IPS DF 6.9 (cell line): ENCODE data around the gene CCL5.

Experiments used
- DNase-seq: peaks from one replicate; pipeline ENCODE4 v3.0.0-alpha.2; 2013; ENCODE audit warnings: low read depth, low spot score
- H3K27ac ChIP-seq: one replicate; pipeline ENCODE4 v1.5.1; 2013; ENCODE audit warnings: low read length, control low read depth
- H3K27me3 ChIP-seq: 2 replicates; pipeline ENCODE4 v1.6.1; 2013; ENCODE audit warnings: mild to moderate bottlenecking, low read length; ENCODE audit not compliant: control insufficient read depth, insufficient read depth
- H3K36me3 ChIP-seq: 2 replicates; pipeline ENCODE4 v1.6.1; 2013; ENCODE audit warnings: low read length; ENCODE audit not compliant: control insufficient read depth, insufficient read depth
- H3K4me1 ChIP-seq: 2 replicates; pipeline ENCODE4 v1.6.1; 2013; ENCODE audit warnings: low read length; ENCODE audit not compliant: control insufficient read depth, insufficient read depth
- H3K4me3 ChIP-seq: 2 replicates; pipeline ENCODE4 v1.5.1; 2013; ENCODE audit warnings: mild to moderate bottlenecking, low read length
- H3K9me3 ChIP-seq: 2 replicates; pipeline ENCODE4 v1.6.1; 2013; ENCODE audit warnings: low read length, inconsistent platforms; ENCODE audit not compliant: control insufficient read depth, insufficient read depth
- WGBS: extraction: QIAGEN DNeasy Blood & Tissue Kit; methylation state at CpG from one replicate; pipeline ENCODE4 v1.1.7; 2013; ENCODE audit warnings: mixed read lengths, missing lambda C conversion rate; ENCODE audit not compliant: insufficient read length, insufficient coverage; 5-methylcytosine and 5-hydroxymethylcytosine counted together

The CCL5 gene

DNA sequence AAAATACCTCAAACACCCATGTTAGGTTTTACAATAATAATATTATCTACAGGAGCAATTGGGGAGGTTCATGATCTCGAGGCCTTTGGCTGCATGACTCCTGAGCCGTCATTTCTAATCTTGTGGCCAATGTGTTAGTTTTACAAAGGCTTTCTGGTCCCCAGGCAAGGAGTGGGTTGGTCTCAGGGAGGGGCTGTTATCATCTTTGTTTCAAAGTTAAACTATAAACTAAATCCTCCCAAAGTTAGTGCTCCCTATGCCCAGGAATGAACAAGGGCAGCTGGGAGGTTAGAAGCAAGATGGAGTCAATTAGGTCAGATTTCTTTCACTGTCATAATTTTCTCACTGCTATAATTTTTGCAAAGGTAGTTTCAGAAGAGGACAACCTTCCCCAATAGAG, 9.1 kb upstream of the CCL5 start:
- H3K9me3 ChIP-seq: no peaks in the 10 kb centered on the region

DNA sequence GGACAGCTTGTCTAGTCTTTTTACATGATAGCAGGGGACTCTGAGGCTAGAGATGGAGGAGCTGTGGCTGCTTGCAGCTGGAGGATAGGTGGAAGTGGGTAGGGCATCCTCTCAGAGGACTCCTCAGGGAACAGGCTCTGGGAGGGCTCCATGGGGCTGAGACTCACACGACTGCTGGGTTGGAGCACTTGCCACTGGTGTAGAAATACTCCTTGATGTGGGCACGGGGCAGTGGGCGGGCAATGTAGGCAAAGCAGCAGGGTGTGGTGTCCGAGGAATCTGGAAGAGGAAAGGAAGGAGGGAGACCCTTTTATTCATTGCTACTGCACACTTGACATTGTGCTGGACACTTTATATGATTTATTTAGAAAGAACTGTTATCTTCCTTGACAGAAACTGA, 1.8 kb downstream of the CCL5 start:
- H3K4me1 ChIP-seq: no peaks in the 10 kb centered on the region
- no peaks in the 10 kb centered on the region for H3K9me3 ChIP-seq
- no CpG with 5 or more reads among the region's 4 CpGs for WGBS
- no peak for DNase-seq
- no peak overlapping the region for H3K4me3 ChIP-seq
- H3K27me3 ChIP-seq: no peaks in the 10 kb centered on the region
- H3K27ac ChIP-seq: no peak overlapping the region
- no peaks in the 10 kb centered on the region for H3K36me3 ChIP-seq

More for the DNA sequence above, 9.1 kb upstream of the CCL5 start:
- no peak for DNase-seq
- H3K36me3 ChIP-seq: no peaks in the 10 kb centered on the region
- H3K27ac ChIP-seq: no peak overlapping the region
- H3K4me3 ChIP-seq: no peak overlapping the region
- H3K27me3 ChIP-seq: no peaks in the 10 kb centered on the region
- H3K4me1 ChIP-seq: peaks cover 3% of the 10 kb centered on the region
- WGBS: no CpG with 5 or more reads among the region's 2 CpGs

DNA sequence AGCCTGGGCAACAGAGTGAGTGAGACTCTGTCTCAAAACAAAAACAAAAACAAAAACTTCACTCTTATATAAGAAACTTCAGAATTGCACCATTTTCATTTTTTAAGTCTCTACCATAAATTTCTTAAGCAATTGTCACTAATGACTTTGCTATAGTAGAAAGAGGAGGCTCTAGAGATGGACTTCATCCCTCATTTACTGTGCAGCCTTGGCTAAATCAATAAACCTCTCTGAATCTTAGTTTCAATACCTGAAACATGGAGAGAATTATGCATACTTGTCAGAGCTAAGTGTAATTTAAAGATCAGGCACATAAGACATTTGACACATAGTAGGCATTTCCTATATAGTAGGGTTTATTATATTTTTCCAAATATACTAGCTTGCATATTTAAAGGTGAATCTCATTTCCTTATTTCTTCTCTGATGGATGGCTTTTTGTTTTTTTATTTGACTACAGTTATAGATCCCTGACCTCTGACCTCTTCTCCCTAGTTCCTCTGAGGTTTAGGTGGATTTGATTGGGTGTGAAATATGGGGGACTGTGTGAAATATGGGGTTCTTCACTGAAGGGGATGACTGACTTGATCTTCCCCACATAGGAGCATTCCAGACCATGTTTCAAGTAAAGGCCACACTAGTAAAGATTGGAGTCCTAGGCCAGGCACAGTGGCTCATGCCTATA, 2.7 kb downstream of the CCL5 start:
- no peak overlapping the region for H3K4me3 ChIP-seq
- DNase-seq: no peak
- H3K9me3 ChIP-seq: no peaks in the 10 kb centered on the region
- no peaks in the 10 kb centered on the region for H3K36me3 ChIP-seq
- no peak overlapping the region for H3K27ac ChIP-seq
- no peaks in the 10 kb centered on the region for H3K4me1 ChIP-seq
- no peaks in the 10 kb centered on the region for H3K27me3 ChIP-seq

DNA sequence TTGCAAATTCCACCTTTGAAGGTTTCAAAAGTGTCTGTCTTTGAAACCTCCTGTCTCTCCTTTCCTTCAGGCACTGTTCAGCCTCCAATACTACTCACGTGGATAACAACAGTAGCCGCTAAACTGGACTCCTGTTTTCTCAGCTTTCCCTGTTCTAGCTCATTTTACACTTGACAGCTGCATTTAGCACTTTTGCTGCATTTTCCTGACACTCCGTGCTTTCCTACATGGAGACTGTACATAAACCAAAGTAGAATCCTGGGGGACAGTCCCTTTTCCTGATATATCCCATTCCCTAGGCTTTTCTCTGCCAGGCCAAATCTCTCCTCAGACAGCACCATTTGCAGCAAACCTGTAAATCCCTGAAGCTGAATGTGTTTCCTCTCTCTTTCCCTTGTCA, 3.6 kb downstream of the CCL5 start:
- no peak for DNase-seq
- Histone ChIP-seq H3K4me3 (no peak overlapping the region), H3K9me3 (no peaks in the 10 kb centered on the region), H3K27me3 (no peaks in the 10 kb centered on the region), H3K4me1 (no peaks in the 10 kb centered on the region), H3K27ac (no peak overlapping the region), H3K36me3 (no peaks in the 10 kb centered on the region)
- WGBS: no CpG with 5 or more reads among the region's 3 CpGs

DNA sequence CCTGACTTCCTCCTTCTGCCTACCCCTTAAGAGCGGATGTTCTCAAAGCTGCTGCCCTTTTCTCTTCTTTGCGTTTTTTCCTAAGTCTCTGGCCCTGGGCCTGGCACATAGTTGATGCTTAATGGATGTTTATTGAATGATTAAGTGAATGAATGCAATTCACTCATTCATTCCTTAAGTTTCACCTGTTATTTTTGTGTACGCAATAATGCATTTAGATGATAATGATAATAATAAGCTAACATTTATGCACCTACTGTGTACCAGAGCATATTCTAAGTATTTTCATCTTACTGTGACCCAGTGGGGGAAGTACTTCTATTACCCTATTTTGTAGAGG, 4.4 kb downstream of the CCL5 start:
- Histone ChIP-seq H3K9me3 (no peaks in the 10 kb centered on the region), H3K27ac (no peak overlapping the region), H3K4me3 (no peak overlapping the region), H3K4me1 (no peaks in the 10 kb centered on the region), H3K36me3 (no peaks in the 10 kb centered on the region), H3K27me3 (no peaks in the 10 kb centered on the region)
- no CpG with 5 or more reads among the region's 3 CpGs for WGBS
- no peak for DNase-seq

DNA sequence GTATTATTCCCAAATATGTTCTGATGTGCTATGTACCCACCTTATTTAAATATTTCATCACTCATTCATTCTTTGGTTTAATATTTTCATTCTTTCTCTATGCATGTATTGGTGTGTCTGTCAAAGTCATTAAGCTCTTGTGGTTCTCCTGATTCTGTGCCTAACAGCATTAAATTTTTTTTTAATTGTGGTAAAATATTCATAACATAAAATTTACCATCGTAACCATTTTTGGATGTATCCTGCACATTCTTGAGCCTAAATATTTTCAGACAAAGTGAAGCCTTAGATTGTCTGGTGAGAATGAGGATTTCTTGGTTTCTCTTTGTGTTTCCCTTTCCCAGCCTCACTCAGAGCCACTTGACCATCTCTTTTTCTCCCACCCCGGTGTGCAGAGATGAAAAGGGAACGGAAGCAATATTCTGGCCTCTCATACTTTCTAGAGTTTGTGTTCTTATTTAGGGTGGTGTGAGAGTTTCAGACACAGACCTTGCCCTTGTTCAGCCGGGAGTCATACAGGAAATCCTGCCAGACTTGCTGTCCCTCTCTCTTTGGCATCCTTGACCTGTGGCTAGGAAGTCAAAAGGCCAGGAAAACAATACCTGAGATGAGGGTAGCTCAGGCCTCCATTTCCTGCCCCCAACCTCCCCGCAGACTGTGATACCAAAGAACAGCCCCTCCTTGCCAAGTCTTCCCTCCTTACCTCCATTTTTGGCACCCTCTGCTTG, 4.9 kb downstream of the CCL5 start:
- Histone ChIP-seq H3K27ac (no peak overlapping the region), H3K9me3 (no peaks in the 10 kb centered on the region), H3K36me3 (no peaks in the 10 kb centered on the region), H3K27me3 (no peaks in the 10 kb centered on the region), H3K4me3 (no peak overlapping the region), H3K4me1 (no peaks in the 10 kb centered on the region)
- no peak for DNase-seq
- WGBS: no CpG with 5 or more reads among the region's 5 CpGs

DNA sequence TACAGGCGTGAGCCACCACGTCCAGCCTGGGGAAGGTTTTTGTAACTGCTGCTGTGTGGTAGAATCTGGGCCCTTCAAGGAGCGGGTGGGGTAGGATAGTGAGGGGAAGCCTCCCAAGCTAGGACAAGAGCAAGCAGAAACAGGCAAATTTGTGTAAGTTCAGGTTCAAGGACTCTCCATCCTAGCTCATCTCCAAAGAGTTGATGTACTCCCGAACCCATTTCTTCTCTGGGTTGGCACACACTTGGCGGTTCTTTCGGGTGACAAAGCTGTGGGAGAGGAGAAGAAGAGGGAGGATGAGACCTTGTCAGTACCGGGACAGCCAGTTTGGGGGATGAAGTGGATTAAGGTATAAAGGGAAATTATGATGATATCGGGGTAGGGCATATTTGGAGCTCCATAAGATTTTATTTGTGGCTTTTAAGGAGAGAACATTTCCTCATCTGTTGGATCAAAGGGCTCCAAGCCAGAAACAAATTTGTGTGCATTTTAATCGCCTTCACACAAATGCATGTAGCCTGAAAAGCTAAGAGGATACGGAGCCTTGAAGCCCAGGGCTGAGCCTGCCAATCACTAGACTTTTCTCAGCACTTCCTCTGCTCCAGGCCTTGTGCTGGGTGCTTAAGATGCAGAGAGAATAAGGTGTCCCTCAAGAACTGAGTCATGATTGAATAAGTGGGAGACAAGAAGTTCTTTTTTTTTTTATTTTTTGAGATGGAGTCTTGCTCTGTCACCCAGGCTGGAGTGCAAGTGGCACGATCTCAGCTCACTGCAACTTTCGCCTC, 7.8 kb downstream of the CCL5 start:
- whole genome bisulfite sequencing: 100% methylated on average over 1 of the region's 12 CpGs
- no peaks in the 10 kb centered on the region for H3K9me3 ChIP-seq
- no peak for DNase-seq
- H3K27me3 ChIP-seq: no peaks in the 10 kb centered on the region
- H3K27ac ChIP-seq: no peak overlapping the region
- H3K4me3 ChIP-seq: no peak overlapping the region
- no peaks in the 10 kb centered on the region for H3K36me3 ChIP-seq
- no peaks in the 10 kb centered on the region for H3K4me1 ChIP-seq

DNA sequence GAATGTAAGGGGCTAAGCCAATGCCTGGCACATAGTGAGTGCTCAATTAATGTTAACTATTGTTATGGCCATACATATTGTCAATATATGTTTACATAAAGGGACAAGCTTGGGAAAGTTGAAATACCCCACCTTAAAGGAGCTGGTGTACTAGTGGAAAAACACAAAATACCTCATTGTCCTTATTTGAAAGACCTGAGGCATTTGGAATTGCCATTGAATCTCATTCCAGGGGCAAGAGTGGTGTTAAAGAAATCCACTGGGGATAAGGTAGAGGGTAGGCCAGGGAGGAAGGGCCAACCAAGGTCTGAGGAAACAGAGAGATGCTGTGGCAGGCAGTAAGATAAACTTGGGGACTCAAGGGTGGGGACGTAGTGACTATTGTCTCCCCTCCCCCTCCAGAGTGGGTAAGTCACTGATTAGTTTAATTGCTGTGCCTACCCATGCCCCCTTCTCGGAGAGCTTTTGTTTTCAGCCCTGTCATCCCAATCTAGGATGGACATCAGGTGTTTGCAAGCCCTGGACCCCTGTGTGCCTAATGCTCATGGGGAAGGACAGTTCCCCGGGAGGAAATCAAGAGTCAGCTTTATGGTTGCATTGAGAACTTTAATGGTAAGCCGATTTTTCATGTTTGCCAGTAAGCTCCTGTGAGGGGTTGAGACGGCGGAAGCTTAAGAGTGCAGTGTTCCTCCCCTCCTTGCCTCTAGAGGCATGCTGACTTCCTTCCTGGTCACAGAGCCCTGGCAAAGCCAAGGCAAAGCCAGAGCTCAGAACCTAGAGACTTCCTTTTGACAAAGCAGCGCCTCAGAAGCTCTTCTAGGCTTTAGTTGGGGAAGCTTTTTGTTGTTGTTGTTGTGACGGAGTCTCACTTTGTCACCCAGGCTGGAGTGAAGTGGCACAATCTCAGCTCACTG, 9.0 kb downstream of the CCL5 start:
- Histone ChIP-seq H3K27ac (no peak overlapping the region), H3K27me3 (no peaks in the 10 kb centered on the region), H3K9me3 (no peaks in the 10 kb centered on the region), H3K4me3 (no peak overlapping the region), H3K4me1 (no peaks in the 10 kb centered on the region), H3K36me3 (no peaks in the 10 kb centered on the region)
- DNase-seq: peak; percentile 25
- WGBS: no CpG with 5 or more reads among the region's 8 CpGs

DNA sequence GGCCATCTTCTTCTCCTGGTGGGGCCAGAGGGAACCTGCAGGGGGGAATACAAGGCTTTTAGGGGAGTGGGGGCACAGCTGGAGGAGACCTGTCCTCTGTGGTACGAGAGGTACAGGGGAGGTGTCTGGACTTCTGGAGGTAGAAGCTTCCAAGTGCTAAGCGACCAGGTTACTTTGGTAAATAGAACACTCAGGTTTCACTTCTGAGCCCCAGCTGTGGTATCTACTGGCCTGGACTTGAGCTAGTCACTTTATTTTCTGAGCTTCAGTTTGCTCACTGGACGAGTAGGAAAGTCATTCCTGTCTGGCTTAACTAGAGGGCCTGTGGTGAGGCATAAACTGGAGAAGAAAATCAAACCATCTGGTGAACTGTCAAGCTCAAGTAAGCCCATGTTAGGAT, 11.4 kb downstream of the CCL5 start, which contains the start of gene HEATR9:
Gene HEATR9 (minus strand): TSS at position 155 of the 400 bp plus-strand sequence. CDS start 149 bp downstream, at position 6.
- no peak for DNase-seq
- no peak within 1 kb of the TSS for H3K4me3 ChIP-seq
- H3K36me3 ChIP-seq: no peaks in the 10 kb centered on the region
- no peaks in the 10 kb centered on the region for H3K9me3 ChIP-seq
- H3K4me1 ChIP-seq: no peaks in the 10 kb centered on the region
- WGBS: no CpG with 5 or more reads among the region's 3 CpGs
- no peaks in the 10 kb centered on the region for H3K27me3 ChIP-seq
- no peak within 1 kb of the TSS for H3K27ac ChIP-seq

DNA sequence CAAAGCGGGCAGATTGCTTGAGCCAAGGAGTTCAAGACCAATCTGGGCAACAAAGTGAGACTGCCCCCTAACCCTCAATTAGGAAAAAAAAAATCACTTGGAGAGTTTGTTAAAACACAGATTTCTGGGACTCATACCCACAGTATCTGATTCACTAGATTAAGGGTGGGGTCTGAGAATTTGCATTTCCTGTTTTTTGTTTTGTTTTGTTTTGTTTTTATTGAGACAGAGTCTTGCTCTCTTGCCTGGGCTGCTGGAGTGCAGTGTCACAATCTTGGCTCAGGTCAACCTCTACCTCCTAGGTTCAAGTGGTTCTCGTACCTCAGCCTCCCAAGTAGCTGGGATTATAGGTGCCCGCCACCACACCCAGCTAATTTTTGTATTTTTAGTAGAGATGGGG, 12.6 kb downstream of the CCL5 start:
- WGBS: no CpG with 5 or more reads among the region's 3 CpGs
- Histone ChIP-seq H3K4me3 (no peak overlapping the region), H3K27me3 (no peaks in the 10 kb centered on the region), H3K4me1 (no peaks in the 10 kb centered on the region), H3K36me3 (no peaks in the 10 kb centered on the region), H3K9me3 (no peaks in the 10 kb centered on the region), H3K27ac (no peak overlapping the region)
- DNase-seq: no peak
